Thymus (tissue), 11 donors: ENCODE results near the gene MMP13. TPM values are rescaled to one million over a fixed set of nuclear protein-coding genes. Genes with fewer than 3 reads are reported as not detected.
"Not testable (repeated sequence)": the region's sequence is repeated elsewhere in the genome, so short reads cannot be mapped to it uniquely, and the experiment has no call there.

Experiments
- DNase-seq, 9 donors: peaks; one replicate each; pipeline ENCODE4 v3.0.0-alpha.2; 2013; ENCODE audit warnings: low spot score in 9 of 9, low read depth in 6 of 9, missing footprints in 1 of 9
- H3K27ac ChIP-seq, 2 donors: one replicate each; pipeline ENCODE4 v1.5.1; 2013; ENCODE audit warnings: control low read depth in 1 of 2, low read depth in 1 of 2, low read length in 1 of 2, mild to moderate bottlenecking in 1 of 2, moderate library complexity in 1 of 2
- H3K27me3 ChIP-seq, 2 donors: one replicate each; pipeline ENCODE4 v1.5.1; 2013; ENCODE audit warnings: low read length in 1 of 2; ENCODE audit not compliant: control insufficient read depth in 2 of 2, insufficient read depth in 1 of 2
- H3K36me3 ChIP-seq, 2 donors: one replicate each; pipeline ENCODE4 v1.5.1; 2013; ENCODE audit warnings: low read length in 1 of 2, mild to moderate bottlenecking in 1 of 2, moderate library complexity in 1 of 2; ENCODE audit not compliant: control insufficient read depth in 2 of 2, insufficient read depth in 2 of 2
- H3K4me1 ChIP-seq, 2 donors: one replicate each; pipeline ENCODE4 v1.5.1; 2013; ENCODE audit warnings: low read length in 2 of 2; ENCODE audit not compliant: control insufficient read depth in 2 of 2, insufficient read depth in 2 of 2
- H3K4me3 ChIP-seq, 2 donors: one replicate each; pipeline ENCODE4 v1.5.1; 2013; ENCODE audit warnings: low read length in 2 of 2, control low read depth in 1 of 2, mild to moderate bottlenecking in 1 of 2
- H3K9me3 ChIP-seq, 2 donors: one replicate each; pipeline ENCODE4 v1.5.1; 2013; ENCODE audit warnings: low read length in 1 of 2, mild to moderate bottlenecking in 1 of 2; ENCODE audit not compliant: control insufficient read depth in 2 of 2, insufficient read depth in 1 of 2
- WGBS: extraction: QIAGEN DNeasy Blood & Tissue Kit; methylation state at CpG from one replicate; pipeline ENCODE4 v1.1.7; 2013; 5-methylcytosine and 5-hydroxymethylcytosine counted together
- polyA plus RNA-seq: library from polyadenylated mRNA; stranded (reverse); fragments of 200-250 nt; gene quantifications from one replicate; pipeline ENCODE4 v1.2.3, GENCODE V29; 2013
- total RNA-seq: library from RNA; stranded (reverse); fragments of 120-200 nt; gene quantifications from one replicate; pipeline ENCODE4 v1.2.4, GENCODE V29; 2013
- donor health status: healthy.

MMP13 gene
- total and polyA plus RNA-seq, 2 donors = 0.42 to 0.75 TPM

DNA sequence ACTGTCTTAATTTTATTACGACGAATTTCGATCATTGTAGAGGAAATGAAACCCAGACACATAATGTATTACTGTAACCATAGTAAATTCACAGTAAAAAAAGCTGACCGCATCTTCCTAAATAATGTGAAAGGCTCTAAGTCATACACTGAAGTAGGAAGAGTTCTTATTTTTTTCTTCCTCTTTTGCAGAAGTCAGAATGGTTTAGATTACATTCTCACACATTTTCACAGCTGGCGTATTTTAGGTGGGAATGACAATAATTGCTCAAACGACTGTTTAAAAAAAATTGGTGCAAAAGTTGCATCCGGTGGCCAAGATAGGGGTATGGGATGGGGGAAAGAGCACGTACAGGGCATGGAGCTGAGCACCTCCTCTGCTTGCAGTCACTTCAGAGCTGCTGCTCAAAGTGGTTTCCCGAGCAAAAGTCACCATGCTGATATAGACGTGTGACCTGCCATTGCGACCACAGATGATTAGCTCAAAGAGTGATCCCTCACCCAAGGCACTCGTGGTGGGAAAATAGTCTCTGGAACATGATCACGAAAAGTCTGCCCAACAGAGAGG, 35.3 kb downstream of the MMP13 start:
- no peak overlapping the region for H3K27ac ChIP-seq
- H3K4me3 ChIP-seq = no peak overlapping the region
- no peaks in the 10 kb centered on the region for H3K9me3 ChIP-seq
- no peaks in the 10 kb centered on the region for H3K27me3 ChIP-seq
- 8% methylated on average over 13 of the region's 13 CpGs for WGBS
- H3K4me1 ChIP-seq = no peaks in the 10 kb centered on the region
- H3K36me3 ChIP-seq = no peaks in the 10 kb centered on the region
- peak in 1 of 9 donors; percentile 13 for DNase-seq

DNA sequence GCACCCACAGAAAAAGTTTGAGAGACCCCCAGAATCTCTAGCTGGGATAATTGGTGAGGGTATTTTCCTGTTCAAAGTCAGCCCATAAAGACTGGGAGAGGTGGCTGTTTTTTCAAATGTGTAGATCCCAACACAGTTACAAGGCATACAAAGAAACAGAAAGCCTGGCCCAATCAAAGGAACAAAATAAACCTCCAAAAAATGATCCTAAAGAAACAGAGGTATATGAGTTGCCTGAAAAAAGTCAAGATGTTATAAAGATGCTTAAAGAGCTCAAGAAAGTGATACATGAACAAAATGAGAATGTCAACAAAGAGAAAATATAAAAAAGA, 40.5 kb downstream of the MMP13 start:
- Histone ChIP-seq H3K4me1 (no peaks in the 10 kb centered on the region), H3K27me3 (no peaks in the 10 kb centered on the region), H3K36me3 (no peaks in the 10 kb centered on the region), H3K9me3 (no peaks in the 10 kb centered on the region), H3K27ac (no peak overlapping the region), H3K4me3 (no peak overlapping the region)
- no peak for DNase-seq

DNA sequence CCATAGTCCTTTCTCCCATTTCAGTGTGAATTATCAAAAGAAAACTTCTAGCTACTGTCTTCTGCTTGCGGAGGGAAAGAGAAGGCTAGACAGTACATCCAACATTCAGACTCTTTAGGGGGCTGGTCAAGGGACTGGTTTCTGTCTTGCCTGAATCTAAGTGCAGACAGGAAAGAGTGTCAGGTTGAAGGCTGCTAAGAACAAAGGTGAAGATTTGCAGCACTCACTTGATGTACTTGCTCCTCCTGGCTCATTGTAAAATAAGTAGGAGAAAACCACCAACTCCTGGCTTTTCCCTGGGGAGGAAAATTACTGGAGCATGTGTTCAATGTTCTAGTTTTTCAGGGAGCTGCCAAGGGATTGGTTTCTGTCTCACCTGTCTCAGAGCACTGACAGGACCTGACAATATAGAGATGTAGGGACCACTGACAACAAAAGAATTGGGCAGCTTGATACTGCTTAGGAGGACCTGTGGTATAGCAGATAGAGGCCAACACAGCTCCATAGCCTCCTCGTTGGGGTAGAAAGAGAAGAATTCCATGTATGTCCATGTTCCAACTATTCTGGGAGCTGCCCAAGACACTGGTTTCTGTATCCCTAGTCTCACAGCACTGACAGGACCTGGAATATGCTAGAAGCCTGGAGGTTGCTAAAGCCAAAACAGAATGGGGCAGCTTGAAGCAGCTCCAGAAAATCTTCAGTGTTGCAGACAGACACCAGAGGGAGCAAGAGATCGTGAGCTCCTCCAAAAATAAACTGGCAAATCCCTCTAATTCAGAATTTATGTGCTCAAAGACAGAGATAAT, 41.1 kb downstream of the MMP13 start:
- Histone ChIP-seq H3K4me3 (no peak overlapping the region), H3K9me3 (no peaks in the 10 kb centered on the region), H3K4me1 (no peaks in the 10 kb centered on the region), H3K36me3 (no peaks in the 10 kb centered on the region), H3K27ac (no peak overlapping the region), H3K27me3 (no peaks in the 10 kb centered on the region)
- DNase-seq = no peak
- WGBS = 52% methylated on average over 3 of the region's 3 CpGs

DNA sequence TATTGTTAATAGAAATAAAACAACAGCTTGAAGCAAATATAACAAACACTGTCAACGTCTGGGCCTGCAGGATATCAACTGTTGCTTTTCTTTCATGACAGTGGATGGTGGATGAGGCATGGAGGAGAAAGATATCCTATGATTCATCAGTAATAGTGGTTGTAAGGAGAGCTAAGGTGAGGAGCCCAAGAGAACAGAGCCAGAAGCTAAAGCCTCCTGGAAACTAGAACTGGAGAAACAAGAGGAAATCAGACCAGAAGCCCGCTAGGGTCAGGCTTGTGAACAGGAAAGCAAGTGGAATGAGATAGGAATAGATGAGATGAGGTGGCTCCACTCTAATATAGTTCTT, 43.1 kb downstream of the MMP13 start:
- no peak for DNase-seq
- Histone ChIP-seq H3K27me3 (no peaks in the 10 kb centered on the region), H3K27ac (no peak overlapping the region), H3K4me1 (no peaks in the 10 kb centered on the region), H3K9me3 (no peaks in the 10 kb centered on the region), H3K36me3 (no peaks in the 10 kb centered on the region), H3K4me3 (no peak overlapping the region)
- WGBS = 83% methylated on average over 2 of the region's 2 CpGs

DNA sequence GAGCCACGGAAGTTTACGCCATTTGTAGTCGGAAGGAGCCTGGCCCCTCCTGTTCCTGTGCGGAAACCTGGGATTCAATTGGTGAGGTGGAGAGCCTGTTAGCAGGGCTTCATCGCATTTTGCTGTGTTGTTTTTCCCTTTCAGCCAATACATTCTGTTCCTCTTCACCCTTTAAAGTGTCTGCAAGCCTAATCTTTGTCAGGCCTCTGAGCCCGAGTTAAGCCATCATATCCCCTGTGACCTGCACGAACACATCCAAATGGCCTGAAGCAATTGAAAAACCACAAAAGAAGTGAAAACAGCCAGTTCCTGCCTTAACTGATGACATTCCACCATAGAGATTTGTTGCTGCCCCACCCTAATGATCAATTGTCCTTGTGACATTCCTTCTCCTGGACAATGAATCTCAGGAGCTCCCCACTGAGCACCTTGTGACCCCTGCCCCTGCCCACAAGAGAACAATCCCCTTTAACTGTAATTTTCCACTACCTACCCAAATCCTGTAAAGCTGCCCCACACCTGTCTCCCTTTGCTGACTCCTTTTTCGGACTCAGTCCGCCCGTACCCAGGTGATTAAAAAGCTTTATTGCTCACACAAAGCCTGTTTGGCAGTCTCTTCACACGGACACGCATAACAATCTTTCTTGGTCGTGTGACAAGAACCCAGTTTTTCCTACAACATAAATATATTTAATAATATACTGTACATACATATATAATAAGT, 43.6 kb downstream of the MMP13 start:
- Histone ChIP-seq H3K27me3 (no peaks in the 10 kb centered on the region), H3K4me3 (no peak overlapping the region), H3K36me3 (no peaks in the 10 kb centered on the region), H3K4me1 (no peaks in the 10 kb centered on the region), H3K27ac (no peak overlapping the region), H3K9me3 (no peaks in the 10 kb centered on the region)
- 95% methylated on average over 13 of the region's 13 CpGs for WGBS
- no peak for DNase-seq

DNA sequence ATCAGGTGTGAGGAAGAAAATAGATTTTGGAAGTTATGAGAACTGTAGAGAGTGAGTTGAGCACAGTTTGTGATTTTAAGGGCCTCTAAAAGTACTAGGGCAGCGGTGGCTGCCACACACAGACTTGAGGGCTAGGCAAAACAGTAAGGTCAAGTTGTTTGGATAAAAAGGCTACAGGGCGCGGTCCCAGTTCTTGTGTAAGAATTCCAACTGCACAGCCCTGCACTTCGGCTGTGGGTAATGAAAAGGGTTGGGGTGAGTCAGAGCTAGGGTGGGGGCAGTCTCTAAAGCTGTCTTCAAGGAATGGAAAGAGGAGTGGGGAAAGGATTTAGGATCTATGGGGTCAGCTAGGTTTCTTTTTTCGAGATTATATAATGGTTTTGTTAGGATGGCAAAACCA, 49.7 kb downstream of the MMP13 start:
- H3K27ac ChIP-seq, H3K9me3 ChIP-seq, H3K4me1 ChIP-seq, DNase-seq, H3K27me3 ChIP-seq, H3K36me3 ChIP-seq, H3K4me3 ChIP-seq: not testable (repeated sequence)
- WGBS = 93% methylated on average over 5 of the region's 5 CpGs

DNA sequence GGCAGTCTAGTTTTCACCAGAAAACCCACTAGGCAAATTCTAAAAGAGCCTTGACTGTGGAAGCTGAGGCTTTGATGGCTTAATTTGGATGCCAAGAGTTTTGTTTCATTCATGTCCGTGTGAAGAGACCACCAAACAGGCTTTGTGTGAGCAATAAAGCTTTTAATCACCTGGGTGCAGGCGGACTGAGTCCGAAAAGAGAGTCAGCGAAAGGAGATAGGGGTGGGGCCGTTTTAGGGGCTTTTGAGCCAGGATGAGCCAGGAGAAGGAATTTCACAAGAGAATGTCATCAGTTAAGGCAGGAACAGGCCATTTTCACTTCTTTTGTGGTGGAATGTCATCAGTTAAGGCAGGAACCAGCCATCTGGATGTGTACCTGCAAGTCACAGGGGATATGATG, 51.6 kb downstream of the MMP13 start:
- H3K4me3 ChIP-seq, H3K27me3 ChIP-seq, H3K4me1 ChIP-seq, H3K9me3 ChIP-seq, H3K27ac ChIP-seq, H3K36me3 ChIP-seq, DNase-seq: not testable (repeated sequence)
- WGBS = 91% methylated on average over 5 of the region's 5 CpGs

DNA sequence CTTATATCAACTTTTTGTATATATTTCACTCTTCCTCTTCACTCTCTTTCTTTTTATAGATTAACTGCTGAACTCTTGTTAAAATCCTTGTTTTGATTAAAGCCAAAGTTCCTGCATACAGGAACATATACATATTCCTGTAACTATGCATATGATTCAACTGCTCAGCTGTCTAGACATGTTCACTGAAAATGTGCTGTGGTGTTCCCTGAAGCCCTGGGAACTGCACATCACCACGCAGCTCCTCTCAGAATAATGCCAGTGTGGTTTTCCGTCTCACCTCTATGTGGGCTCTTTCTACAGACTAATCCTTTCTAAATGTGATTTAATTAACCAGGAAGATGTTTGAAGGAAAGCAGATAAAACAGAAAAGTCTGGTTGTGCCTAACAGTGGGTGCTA, 55.2 kb downstream of the MMP13 start:
- Histone ChIP-seq H3K4me3 (no peak overlapping the region), H3K4me1 (no peaks in the 10 kb centered on the region), H3K27me3 (no peaks in the 10 kb centered on the region), H3K27ac (no peak overlapping the region), H3K36me3 (no peaks in the 10 kb centered on the region), H3K9me3 (no peaks in the 10 kb centered on the region)
- no peak for DNase-seq
- WGBS = 96% methylated on average over 2 of the region's 2 CpGs
